Colonic mucosa (tissue), 4 donors: ENCODE measurements around the gene MPST. TPM values are rescaled to one million over a fixed set of nuclear protein-coding genes. Genes with fewer than 3 reads are reported as not detected.
"Not testable (repeated sequence)": the region's sequence is repeated elsewhere in the genome, so short reads cannot be mapped to it uniquely, and the experiment has no call there.

Experiments used
- DNase-seq: peaks from one replicate; pipeline ENCODE4 v3.0.0-alpha.2; 2020
- H3K27ac ChIP-seq: fragments of 200-600 bp; one replicate; pipeline ENCODE4 v1.8.0; 2021
- H3K27me3 ChIP-seq: fragments of 200-600 bp; one replicate; pipeline ENCODE4 v1.8.0; 2021
- H3K36me3 ChIP-seq: fragments of 200-600 bp; one replicate; pipeline ENCODE4 v1.8.0; 2021
- H3K4me1 ChIP-seq: fragments of 200-600 bp; one replicate; pipeline ENCODE4 v1.8.0; 2021; ENCODE audit warnings: mild to moderate bottlenecking
- H3K4me3 ChIP-seq: fragments of 200-600 bp; one replicate; pipeline ENCODE4 v1.8.0; 2021
- H3K9ac ChIP-seq, 2 donors: one replicate each; pipeline ENCODE4 v1.7.0; 2013; ENCODE audit warnings: control low read depth in 2 of 2, low read depth in 2 of 2, low read length in 2 of 2
- H3K9me3 ChIP-seq: fragments of 200-600 bp; one replicate; pipeline ENCODE4 v1.8.0; 2021
- intact Hi-C: fragments of 100-400 bp; cut with DNase I; formaldehyde crosslinking; loops from one replicate; pipeline ENCODE4 v1.14.1; 2022
- total RNA-seq, 2 donors: library from RNA; stranded (reverse); fragmentation: NEBNext Ultra II Directional in 1 of 2; extraction: Animal tissue kit (Norgen Biotek cat#: 25700) in 1 of 2; gene quantifications; one replicate each; pipeline ENCODE4 v1.2.1, GENCODE V29; 2021
- TF ChIP-seq, protein P1 (sequence below): fragments of 200-600 bp; IDR thresholded peaks from one replicate; pipeline ENCODE4 v1.8.0; 2022; ENCODE audit warnings: antibody characterized with exemption, mild to moderate bottlenecking
- donor health status: healthy.
- donor health status: DM: no; HTN: no; CAD: no.
- donor health status: DM: no; HTN: no; CAD: no.

Gene MPST
- total RNA-seq, 2 donors from 2014 or later, result 217 to 259 TPM

- H3K9me3 ChIP-seq, result no peaks in the 10 kb centered on the region
- H3K4me1 ChIP-seq, result no peaks in the 10 kb centered on the region
- DNase-seq, result peak; percentile 78
- no peaks in the 10 kb centered on the region for H3K36me3 ChIP-seq
- peaks cover 3% of the 10 kb centered on the region for H3K27me3 ChIP-seq
- intact Hi-C loops, result loop anchor here (10.0 kb wide), 1 partner anchor 58 kb away; no protein-coding TSS in a partner anchor
- H3K4me3 ChIP-seq, result no peak overlapping the region
- no peak overlapping the region for H3K27ac ChIP-seq
- H3K9ac ChIP-seq, result no peak overlapping the region
- TF ChIP-seq, protein P1, sequence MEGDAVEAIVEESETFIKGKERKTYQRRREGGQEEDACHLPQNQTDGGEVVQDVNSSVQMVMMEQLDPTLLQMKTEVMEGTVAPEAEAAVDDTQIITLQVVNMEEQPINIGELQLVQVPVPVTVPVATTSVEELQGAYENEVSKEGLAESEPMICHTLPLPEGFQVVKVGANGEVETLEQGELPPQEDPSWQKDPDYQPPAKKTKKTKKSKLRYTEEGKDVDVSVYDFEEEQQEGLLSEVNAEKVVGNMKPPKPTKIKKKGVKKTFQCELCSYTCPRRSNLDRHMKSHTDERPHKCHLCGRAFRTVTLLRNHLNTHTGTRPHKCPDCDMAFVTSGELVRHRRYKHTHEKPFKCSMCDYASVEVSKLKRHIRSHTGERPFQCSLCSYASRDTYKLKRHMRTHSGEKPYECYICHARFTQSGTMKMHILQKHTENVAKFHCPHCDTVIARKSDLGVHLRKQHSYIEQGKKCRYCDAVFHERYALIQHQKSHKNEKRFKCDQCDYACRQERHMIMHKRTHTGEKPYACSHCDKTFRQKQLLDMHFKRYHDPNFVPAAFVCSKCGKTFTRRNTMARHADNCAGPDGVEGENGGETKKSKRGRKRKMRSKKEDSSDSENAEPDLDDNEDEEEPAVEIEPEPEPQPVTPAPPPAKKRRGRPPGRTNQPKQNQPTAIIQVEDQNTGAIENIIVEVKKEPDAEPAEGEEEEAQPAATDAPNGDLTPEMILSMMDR, result peak; percentile 71
These were observed 33.2 kb upstream of the MPST start for GRCh38 chr22:36986242-36986821.

DNA sequence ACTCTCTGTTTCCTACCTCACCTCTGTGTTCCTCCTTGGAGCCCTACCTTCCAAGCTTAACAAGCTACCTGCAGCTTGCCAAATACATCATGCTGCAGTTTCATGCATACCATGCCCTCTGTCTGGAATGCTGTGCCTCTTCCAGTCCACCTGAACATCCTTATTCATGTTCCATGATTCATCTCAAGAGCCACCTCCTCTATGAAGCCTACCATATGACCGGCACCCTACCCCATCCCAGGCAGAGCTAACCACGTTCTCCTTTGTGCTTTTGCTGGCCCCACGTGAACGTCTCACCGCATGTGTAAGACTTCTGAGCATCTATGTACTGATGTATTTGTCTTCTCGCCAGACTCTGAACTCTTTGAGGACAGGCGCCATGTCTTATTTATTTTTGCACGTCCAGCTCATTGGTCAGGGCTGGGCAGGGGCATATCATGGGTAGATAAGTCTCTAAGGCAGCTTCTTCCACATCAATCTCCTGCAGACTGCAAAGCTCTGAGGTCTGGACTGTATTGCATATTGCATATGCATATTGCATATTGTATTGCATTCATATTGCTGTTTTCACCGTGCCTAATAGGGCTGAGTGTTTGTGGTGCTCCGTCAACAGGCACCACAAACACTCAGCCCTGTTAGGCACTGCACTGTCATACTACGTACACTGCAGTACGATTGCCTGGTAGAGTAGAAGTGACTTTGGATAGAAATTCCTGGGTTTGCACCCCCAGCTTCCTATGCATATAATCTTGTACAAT, 31.3 kb upstream of the MPST start:
- TF ChIP-seq, protein P1, result no peak
- Histone ChIP-seq H3K9ac (no peak overlapping the region), H3K27ac (no peak overlapping the region), H3K9me3 (no peaks in the 10 kb centered on the region), H3K4me1 (no peaks in the 10 kb centered on the region), H3K27me3 (peaks cover 3% of the 10 kb centered on the region), H3K4me3 (no peak overlapping the region), H3K36me3 (no peaks in the 10 kb centered on the region)
- intact Hi-C loops, result loop anchor here (10.0 kb wide), 1 partner anchor 57 kb away; no protein-coding TSS in a partner anchor
- no peak for DNase-seq

DNA sequence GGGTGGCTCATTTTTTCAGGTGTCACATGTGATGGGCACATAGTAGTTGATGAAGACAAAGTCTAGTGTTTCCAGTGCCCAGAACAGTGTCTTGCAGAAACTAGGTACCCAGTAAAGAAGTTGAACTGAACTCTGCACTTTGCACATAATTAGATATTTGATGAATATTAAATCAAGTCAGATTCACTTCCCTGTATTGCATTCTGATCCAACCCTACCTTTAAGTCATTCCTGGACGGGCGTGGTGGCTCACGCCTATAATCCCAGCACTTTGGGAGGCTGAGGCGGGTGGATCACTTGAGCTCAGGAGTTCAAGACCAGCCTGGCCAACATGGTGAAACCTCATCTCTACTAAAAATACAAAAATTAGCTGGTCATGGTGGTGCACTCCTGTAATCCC, 30.5 kb upstream of the MPST start:
- intact Hi-C loops, result loop anchor here (10.0 kb wide), 1 partner anchor 56 kb away; no protein-coding TSS in a partner anchor
- not testable (repeated sequence) for DNase-seq

DNA sequence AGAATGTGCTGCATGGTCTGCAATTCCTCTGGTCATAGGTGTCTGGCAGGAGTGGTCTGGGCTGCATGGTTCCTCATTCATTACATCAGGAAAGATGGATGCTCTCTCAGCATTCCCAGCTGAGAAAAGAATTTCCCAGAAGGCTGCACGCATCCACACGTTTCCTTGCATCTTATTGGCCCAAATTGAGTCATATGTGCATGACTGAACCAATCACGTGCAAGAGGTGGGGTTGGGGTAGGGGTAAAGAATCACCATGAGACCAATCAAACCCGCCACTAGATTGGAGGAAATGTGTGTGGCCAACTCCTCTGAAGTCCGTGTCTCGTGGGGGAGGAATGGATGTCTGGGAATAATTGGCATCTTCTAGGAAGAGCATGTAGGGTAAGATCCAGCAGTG, 29.1 kb upstream of the MPST start:
- peaks cover 3% of the 10 kb centered on the region for H3K27me3 ChIP-seq
- no peak overlapping the region for H3K9ac ChIP-seq
- no peaks in the 10 kb centered on the region for H3K36me3 ChIP-seq
- no peak overlapping the region for H3K4me3 ChIP-seq
- H3K9me3 ChIP-seq, result no peaks in the 10 kb centered on the region
- no peak for DNase-seq
- TF ChIP-seq, protein P1, result no peak
- no peaks in the 10 kb centered on the region for H3K4me1 ChIP-seq
- no peak overlapping the region for H3K27ac ChIP-seq
- intact Hi-C loops, result no loop called here

More for the DNA sequence above, 30.5 kb upstream of the MPST start:
- not testable (repeated sequence) for H3K36me3 ChIP-seq, H3K4me3 ChIP-seq, H3K27ac ChIP-seq, H3K9ac ChIP-seq, H3K4me1 ChIP-seq, H3K27me3 ChIP-seq, H3K9me3 ChIP-seq

- DNase-seq, result no peak
- Histone ChIP-seq H3K27ac (no peak overlapping the region), H3K9me3 (no peaks in the 10 kb centered on the region), H3K4me3 (no peak overlapping the region), H3K36me3 (no peaks in the 10 kb centered on the region), H3K4me1 (no peaks in the 10 kb centered on the region), H3K9ac (no peak overlapping the region), H3K27me3 (peaks cover 3% of the 10 kb centered on the region)
- TF ChIP-seq, protein P1, result no peak
- intact Hi-C loops, result no loop called here
These were observed 28.3 kb upstream of the MPST start for GRCh38 chr22:36991206-36991605.

GRCh38 chr22:36997746-36998145, 21.8 kb upstream of the MPST start:
- intact Hi-C loops, result no loop called here
- no peaks in the 10 kb centered on the region for H3K36me3 ChIP-seq

More at GRCh38 chr22:36997746-36998145, 21.8 kb upstream of the MPST start:
- Histone ChIP-seq H3K4me1 (no peaks in the 10 kb centered on the region), H3K9me3 (no peaks in the 10 kb centered on the region), H3K9ac (no peak overlapping the region), H3K27ac (no peak overlapping the region), H3K4me3 (no peak overlapping the region), H3K27me3 (no peaks in the 10 kb centered on the region)
- TF ChIP-seq, protein P1, result no peak
- no peak for DNase-seq
